ENCODE data around the gene CDH2.

Gene CDH2

DNA sequence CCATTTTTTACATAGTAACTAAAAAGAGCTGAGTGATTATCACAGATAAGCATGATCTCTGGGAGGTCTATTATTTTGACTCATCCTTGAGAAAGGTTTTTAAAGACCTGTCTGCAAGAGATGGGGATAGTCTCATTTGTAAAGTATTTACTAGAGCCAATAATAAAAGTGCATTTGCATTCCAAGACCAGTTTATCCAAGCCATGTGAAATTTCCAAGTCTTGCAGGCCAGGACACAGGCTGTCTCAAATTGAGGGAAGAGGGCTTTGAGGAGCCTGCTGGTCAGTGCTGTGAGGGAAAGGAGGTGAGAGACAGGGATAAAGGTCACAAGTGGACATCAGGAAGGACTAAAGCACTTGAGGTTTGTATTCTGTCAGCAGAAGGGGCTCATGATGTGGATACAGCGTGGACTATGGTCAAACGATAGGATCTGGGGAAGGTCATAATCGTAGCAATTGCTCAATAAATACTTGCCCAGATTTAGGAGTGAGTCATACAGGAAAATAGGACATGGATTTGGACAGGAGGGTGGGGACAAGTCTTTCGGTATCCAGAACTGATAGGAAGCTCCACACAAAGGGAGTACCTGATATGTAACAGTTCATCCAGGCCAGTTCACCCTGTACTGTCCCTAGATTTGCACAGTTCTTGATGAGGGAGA lies 6.6 kb upstream of the CDH2 start:
- Histone ChIP-seq H3K4me3 (ENCODE audit: low read length) (no peak overlapping the region), H3K36me3 (ENCODE audit: control insufficient read depth, insufficient read depth, low read length) (no peaks in the 10 kb centered on the region), H3K27me3 (ENCODE audit: control insufficient read depth, insufficient read depth, low read length) (no peaks in the 10 kb centered on the region), H3K9me3 (ENCODE audit: control insufficient read depth, insufficient read depth, low read length) (no peaks in the 10 kb centered on the region), H3K27ac (ENCODE audit: low read length) (no peak overlapping the region), H3K4me1 (ENCODE audit: control insufficient read depth, insufficient read depth, low read length) (no peaks in the 10 kb centered on the region)
- no CpG with 5 or more reads among the region's 4 CpGs for WGBS (ENCODE audit: insufficient coverage, insufficient read length)
- DNase-seq (ENCODE audit: low read depth, low spot score) = no peak

DNA sequence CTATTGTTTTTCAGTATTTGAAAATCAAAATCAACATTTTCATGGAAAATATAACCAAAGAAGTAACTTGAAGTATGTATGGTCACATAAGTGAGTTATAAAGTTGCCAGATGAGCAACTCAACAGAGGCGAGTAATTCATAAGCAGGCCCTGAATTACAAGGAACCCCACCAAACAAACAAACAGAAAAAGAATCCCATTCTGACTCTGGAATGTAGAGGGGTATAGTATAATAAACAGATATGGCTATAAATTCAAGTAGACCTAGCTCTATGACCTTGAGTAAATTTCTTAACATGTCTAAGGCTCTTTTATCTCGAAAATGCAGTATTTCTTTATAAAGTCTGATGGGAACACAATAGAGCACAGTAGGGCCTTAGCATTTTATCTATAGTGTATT lies 4.7 kb upstream of the CDH2 start:
- Histone ChIP-seq H3K27ac (ENCODE audit: low read length) (no peak overlapping the region), H3K9me3 (ENCODE audit: control insufficient read depth, insufficient read depth, low read length) (no peaks in the 10 kb centered on the region), H3K27me3 (ENCODE audit: control insufficient read depth, insufficient read depth, low read length) (no peaks in the 10 kb centered on the region), H3K4me3 (ENCODE audit: low read length) (no peak overlapping the region), H3K4me1 (ENCODE audit: control insufficient read depth, insufficient read depth, low read length) (no peaks in the 10 kb centered on the region), H3K36me3 (ENCODE audit: control insufficient read depth, insufficient read depth, low read length) (no peaks in the 10 kb centered on the region)
- DNase-seq (ENCODE audit: low read depth, low spot score) = no peak
- WGBS (ENCODE audit: insufficient coverage, insufficient read length) = no CpG with 5 or more reads among the region's 2 CpGs

DNA sequence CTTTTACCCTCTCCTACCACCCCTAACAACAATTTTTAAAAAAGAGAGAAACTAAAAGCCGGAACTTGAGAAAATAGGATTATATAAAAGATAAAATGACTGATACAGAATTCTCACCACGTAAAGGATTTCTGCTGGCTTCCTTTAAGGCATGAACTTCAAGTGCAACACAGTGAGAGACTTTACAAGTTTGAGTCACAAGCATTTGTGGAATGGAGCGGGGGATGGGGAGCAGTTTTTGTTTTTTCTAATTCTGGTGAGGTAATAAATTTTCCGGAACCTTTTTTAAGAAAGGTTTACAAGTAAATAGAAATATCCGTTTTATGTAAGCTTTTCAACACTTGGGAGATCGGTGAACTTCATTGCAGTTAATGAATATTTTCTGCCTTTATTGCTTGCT lies 1.8 kb upstream of the CDH2 start:
- H3K27ac ChIP-seq (ENCODE audit: low read length) = no peak overlapping the region
- no peaks in the 10 kb centered on the region for H3K36me3 ChIP-seq (ENCODE audit: control insufficient read depth, insufficient read depth, low read length)
- no peaks in the 10 kb centered on the region; the same call in 1 of the 2 replicates for H3K27me3 ChIP-seq (ENCODE audit: control insufficient read depth, insufficient read depth, low read length)
- whole genome bisulfite sequencing (ENCODE audit: insufficient coverage, insufficient read length) = no CpG with 5 or more reads among the region's 6 CpGs
- no peaks in the 10 kb centered on the region for H3K9me3 ChIP-seq (ENCODE audit: control insufficient read depth, insufficient read depth, low read length)
- DNase-seq (ENCODE audit: low read depth, low spot score) = no peak
- H3K4me1 ChIP-seq (ENCODE audit: control insufficient read depth, insufficient read depth, low read length) = no peaks in the 10 kb centered on the region
- no peak overlapping the region; the same call in 1 of the 2 replicates for H3K4me3 ChIP-seq (ENCODE audit: low read length)

DNA sequence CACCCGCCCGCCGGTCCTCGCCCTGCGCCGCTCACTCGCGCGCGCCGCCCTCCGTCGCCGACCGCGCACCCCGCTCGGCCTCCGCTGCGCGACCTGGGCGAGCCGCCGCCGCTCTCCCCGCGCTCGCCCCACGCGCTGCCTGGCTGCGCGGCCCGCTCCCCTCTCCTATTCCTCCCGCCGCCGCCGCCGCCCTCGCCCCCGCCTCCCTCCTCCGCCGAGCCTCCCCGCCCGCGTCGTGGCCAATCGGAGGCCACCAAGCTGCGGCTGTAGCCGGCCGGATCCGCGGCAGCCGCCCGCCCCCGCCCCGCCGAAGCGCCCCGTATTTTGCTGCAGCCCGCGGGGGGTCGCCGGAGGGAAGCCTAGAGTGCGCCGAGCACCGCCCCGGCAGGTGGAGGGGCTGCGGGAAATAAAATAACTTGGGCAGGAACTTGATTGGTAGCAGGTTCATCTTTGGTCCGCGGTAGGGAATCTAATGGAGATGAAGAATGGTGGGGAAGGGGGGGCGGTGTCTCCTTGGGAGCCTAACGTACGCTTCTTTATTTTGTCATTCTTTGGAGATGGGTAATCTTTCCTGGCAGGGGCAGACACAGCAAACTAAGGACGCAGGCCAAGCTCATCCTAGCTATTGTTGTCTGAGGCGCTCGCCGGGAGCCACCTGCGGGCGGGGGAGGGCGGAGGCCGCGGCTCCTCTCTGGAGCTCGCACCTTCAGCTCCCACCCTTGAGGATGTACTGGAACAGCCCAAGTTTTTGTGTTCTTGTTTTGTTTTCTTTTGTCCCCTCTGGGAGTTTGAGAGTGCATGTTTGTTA lies 1.1 kb upstream of the CDH2 start:
- peak overlapping the region; percentile 75; the same call in 1 of the 2 replicates for H3K4me3 ChIP-seq (ENCODE audit: low read length)
- DNase-seq (ENCODE audit: low read depth, low spot score) = no peak
- H3K4me1 ChIP-seq (ENCODE audit: control insufficient read depth, insufficient read depth, low read length) = no peaks in the 10 kb centered on the region

DNA sequence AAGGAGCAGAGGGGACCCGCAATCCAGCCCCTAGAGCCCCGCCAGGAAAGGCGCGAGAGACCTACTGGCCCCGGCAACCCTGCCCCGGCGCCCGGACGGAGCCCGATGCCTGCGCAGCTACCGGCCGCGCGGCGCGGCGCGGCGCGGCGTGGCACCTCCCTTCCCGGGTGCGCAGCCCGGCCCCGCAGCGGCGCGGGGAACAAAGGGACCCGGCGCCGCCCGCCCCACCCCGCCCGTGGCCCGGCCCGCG lies 307 bp downstream of the CDH2 start:
- no peak for DNase-seq (ENCODE audit: low read depth, low spot score)
- Histone ChIP-seq H3K4me1 (ENCODE audit: control insufficient read depth, insufficient read depth, low read length) (no peaks in the 10 kb centered on the region), H3K9me3 (ENCODE audit: control insufficient read depth, insufficient read depth, low read length) (no peaks in the 10 kb centered on the region), H3K27me3 (ENCODE audit: control insufficient read depth, insufficient read depth, low read length) (no peaks in the 10 kb centered on the region; the same call in 1 of the 2 replicates), H3K4me3 (ENCODE audit: low read length) (peak overlapping the region; percentile 75; the same call in 1 of the 2 replicates), H3K36me3 (ENCODE audit: control insufficient read depth, insufficient read depth, low read length) (no peaks in the 10 kb centered on the region), H3K27ac (ENCODE audit: low read length) (no peak overlapping the region)
- WGBS (ENCODE audit: insufficient coverage, insufficient read length) = no CpG with 5 or more reads among the region's 38 CpGs

More for the DNA sequence above, 1.1 kb upstream of the CDH2 start:
- WGBS (ENCODE audit: insufficient coverage, insufficient read length) = no CpG with 5 or more reads among the region's 83 CpGs
- H3K36me3 ChIP-seq (ENCODE audit: control insufficient read depth, insufficient read depth, low read length) = no peaks in the 10 kb centered on the region
- H3K9me3 ChIP-seq (ENCODE audit: control insufficient read depth, insufficient read depth, low read length) = no peaks in the 10 kb centered on the region
- H3K27me3 ChIP-seq (ENCODE audit: control insufficient read depth, insufficient read depth, low read length) = no peaks in the 10 kb centered on the region; the same call in 1 of the 2 replicates
- no peak overlapping the region for H3K27ac ChIP-seq (ENCODE audit: low read length)

DNA sequence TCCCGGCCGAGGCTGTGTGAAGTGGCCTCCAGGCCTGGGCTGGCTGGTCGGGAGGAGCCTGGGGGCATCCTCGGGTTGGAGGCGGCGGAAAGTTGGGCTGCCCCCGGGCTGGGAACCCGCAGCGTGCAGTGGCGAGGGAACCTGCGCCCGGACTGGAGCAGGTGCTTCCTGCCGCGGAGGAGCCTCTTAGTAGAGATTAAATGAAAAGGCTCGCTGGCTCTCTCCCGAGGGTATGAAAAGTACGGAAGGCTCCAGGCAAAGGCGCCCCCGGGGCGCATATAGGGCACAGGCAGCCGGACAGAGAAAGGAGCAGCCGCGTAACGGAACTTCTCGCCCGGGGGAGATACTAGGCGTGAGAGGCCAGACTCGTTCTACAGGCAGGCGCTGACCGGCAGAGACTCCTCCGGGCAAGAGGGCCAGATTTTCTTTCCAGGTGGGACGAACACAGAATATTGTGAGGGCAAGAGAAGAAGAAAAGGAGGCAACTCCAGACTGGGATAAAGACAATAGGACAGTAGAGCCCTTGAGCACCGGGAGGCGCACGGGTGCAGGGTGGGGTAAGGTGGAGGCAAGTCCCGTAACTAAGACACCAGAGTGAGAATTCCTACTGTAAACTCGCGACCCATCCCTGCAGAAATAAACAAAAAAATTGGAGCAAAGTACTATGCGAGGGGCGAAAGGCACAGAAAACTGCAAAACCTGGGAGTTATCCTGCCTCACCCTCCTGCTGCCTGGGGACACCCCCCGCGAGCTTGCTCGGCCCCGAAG lies 816 bp downstream of the CDH2 start:
- H3K36me3 ChIP-seq (ENCODE audit: control insufficient read depth, insufficient read depth, low read length) = no peaks in the 10 kb centered on the region
- H3K27me3 ChIP-seq (ENCODE audit: control insufficient read depth, insufficient read depth, low read length) = no peaks in the 10 kb centered on the region; the same call in 1 of the 2 replicates
- no peaks in the 10 kb centered on the region for H3K4me1 ChIP-seq (ENCODE audit: control insufficient read depth, insufficient read depth, low read length)
- no peak for DNase-seq (ENCODE audit: low read depth, low spot score)
- H3K4me3 ChIP-seq (ENCODE audit: low read length) = peak overlapping the region; percentile 75
- WGBS (ENCODE audit: insufficient coverage, insufficient read length) = no CpG with 5 or more reads among the region's 44 CpGs
- no peak overlapping the region for H3K27ac ChIP-seq (ENCODE audit: low read length)
- H3K9me3 ChIP-seq (ENCODE audit: control insufficient read depth, insufficient read depth, low read length) = no peaks in the 10 kb centered on the region

DNA sequence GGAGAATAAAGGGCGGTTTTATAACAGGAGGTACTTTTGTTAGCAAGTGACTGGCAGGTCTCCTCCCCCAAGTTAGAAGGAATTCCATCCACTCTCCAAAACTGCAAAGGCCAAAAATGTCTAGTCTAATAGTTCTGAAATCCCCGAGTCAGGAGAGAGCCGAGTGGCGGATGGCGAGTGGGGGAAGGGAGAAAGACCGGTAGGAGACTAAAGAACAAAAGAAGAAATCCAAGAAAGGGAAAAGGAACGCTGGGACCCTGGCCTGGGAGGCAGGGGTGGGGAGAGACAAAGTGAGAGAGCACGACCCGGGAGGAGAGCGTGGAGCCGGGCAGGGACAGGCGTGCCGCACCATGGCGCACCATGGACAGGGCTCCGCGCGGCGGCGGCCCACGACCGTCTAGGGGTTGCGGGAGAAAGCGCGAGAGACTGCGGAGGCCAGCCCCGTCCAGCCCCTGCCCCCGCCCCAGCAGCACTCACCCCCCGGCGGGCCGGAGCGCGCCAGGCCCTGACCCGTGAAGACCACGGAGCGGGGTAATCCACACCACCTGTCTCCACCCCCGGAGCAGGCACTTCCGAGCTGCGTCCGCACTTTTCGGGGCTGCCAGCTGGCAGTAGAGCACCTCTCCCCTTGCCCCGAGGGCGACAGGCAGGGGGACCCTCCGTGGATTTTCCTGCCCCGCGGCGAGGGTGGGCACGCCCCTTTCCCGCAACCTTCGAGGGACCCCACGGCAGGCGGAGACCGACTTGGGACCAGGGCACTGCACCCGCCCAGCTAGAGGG lies 1.6 kb downstream of the CDH2 start:
- Histone ChIP-seq H3K27ac (ENCODE audit: low read length) (no peak overlapping the region), H3K4me1 (ENCODE audit: control insufficient read depth, insufficient read depth, low read length) (no peaks in the 10 kb centered on the region), H3K36me3 (ENCODE audit: control insufficient read depth, insufficient read depth, low read length) (no peaks in the 10 kb centered on the region), H3K9me3 (ENCODE audit: control insufficient read depth, insufficient read depth, low read length) (no peaks in the 10 kb centered on the region), H3K4me3 (ENCODE audit: low read length) (peak overlapping the region; percentile 75), H3K27me3 (ENCODE audit: control insufficient read depth, insufficient read depth, low read length) (no peaks in the 10 kb centered on the region; the same call in 1 of the 2 replicates)
- DNase-seq (ENCODE audit: low read depth, low spot score) = no peak
- no CpG with 5 or more reads among the region's 53 CpGs for WGBS (ENCODE audit: insufficient coverage, insufficient read length)

DNA sequence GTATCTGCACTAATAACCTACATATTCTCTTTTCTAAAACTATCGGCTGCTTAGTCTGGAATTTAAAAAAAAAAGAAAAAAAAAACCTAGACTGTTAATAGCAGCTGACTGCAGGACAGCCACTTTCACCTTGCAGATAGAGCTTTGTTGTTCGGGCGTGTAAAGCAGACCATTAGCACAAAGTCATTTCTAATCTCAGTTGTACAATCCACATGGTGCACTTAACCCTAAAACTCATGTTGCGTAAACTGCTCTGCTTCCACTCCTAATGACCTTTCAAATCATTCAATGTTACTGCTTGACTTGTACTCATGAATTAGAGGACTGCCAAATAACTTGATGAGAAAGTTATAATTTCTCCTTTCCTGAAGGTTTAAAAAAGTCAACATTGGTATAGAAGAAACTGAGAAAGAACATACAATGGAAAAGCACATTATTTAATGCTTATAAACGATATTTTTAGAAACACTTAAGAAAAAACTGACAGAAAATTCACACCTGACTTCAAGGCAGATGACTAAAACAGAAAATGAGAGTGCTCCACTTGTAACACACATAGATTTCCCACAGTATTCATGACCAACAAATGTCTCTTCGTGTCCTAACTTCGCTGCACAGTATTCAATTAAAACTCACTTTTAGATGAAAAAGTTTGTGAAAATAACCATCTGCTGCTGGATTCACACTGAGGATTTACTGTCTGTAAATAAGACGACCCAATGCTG lies 2.6 kb downstream of the CDH2 start:
- Histone ChIP-seq H3K9me3 (ENCODE audit: control insufficient read depth, insufficient read depth, low read length) (no peaks in the 10 kb centered on the region), H3K4me3 (ENCODE audit: low read length) (no peak overlapping the region), H3K36me3 (ENCODE audit: control insufficient read depth, insufficient read depth, low read length) (no peaks in the 10 kb centered on the region), H3K27me3 (ENCODE audit: control insufficient read depth, insufficient read depth, low read length) (no peaks in the 10 kb centered on the region; the same call in 1 of the 2 replicates), H3K27ac (ENCODE audit: low read length) (no peak overlapping the region), H3K4me1 (ENCODE audit: control insufficient read depth, insufficient read depth, low read length) (no peaks in the 10 kb centered on the region)
- no CpG with 5 or more reads among the region's 8 CpGs for WGBS (ENCODE audit: insufficient coverage, insufficient read length)
- DNase-seq (ENCODE audit: low read depth, low spot score) = no peak

DNA sequence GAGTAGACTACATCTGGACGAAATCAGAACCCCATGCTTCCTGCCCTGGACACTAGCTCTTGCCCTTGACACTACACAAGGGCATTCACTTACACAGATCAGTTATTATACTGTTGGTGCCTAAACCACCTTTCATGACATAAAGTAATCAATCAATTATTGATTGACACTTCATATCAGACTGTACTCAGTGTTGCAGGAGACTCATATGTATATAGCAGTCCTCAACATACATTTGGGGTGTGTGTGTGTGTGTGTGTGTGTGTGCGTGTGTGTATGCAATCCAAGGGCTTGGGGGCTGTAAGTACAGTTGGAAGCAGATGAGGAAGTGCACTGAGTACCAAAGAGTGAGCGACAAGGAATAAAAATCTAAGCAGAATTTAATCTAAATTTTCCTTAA lies 5.1 kb downstream of the CDH2 start:
- DNase-seq (ENCODE audit: low read depth, low spot score) = no peak
- Histone ChIP-seq H3K4me1 (ENCODE audit: control insufficient read depth, insufficient read depth, low read length) (no peaks in the 10 kb centered on the region), H3K27me3 (ENCODE audit: control insufficient read depth, insufficient read depth, low read length) (no peaks in the 10 kb centered on the region; the same call in 1 of the 2 replicates), H3K4me3 (ENCODE audit: low read length) (no peak overlapping the region), H3K36me3 (ENCODE audit: control insufficient read depth, insufficient read depth, low read length) (no peaks in the 10 kb centered on the region), H3K27ac (ENCODE audit: low read length) (no peak overlapping the region), H3K9me3 (ENCODE audit: control insufficient read depth, insufficient read depth, low read length) (no peaks in the 10 kb centered on the region)
- WGBS (ENCODE audit: insufficient coverage, insufficient read length) = no CpG with 5 or more reads among the region's 3 CpGs
